ENCODE data around the gene GRIN2A. TPM values are rescaled to one million over a fixed set of nuclear protein-coding genes. Genes with fewer than 3 reads are reported as not detected.

The GRIN2A gene
- polyA plus RNA-seq, 1 donor from 2014 or later: 0.11 TPM

DNA sequence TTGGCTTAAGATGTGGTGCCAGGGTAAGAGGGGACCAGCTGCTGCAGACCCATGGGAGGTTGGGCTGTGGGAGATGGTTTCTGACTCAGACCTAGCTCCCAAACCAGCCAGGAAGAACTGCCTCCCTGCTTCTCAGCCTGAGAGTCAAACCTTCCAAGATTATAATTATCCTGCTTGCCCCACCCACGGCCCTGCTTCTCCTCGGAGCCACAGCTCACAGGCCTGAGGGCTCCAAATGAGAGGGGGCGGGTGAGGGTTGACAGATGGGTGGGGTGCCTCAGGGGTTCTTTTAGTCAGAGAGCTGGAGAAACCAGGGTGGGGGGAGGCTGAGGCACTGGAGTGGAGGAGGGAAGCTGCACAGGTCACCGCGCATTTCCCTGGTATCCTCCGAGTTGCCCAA lies 28.7 kb upstream of the GRIN2A start:
- H3K36me3 ChIP-seq (ENCODE audit: insufficient read depth, low read length): no peaks in the 10 kb centered on the region

DNA sequence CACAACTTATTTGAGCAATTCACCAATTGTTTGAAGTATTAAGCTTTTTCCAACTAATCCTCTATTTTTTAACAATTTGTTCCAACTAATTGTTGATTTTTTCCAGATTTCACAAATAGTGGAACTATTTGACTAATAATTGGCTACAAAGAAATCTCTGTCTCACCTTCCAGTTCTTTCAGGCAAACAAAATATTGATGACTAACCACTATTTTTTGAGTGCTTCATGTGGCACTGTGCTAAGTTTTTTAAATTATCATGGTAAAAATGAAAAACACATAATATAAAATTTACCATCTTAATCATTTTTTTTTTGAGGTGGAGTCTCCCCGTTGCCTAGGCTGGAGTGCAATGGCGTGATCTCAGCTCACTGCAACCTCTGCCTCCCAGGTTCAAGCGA lies 24.6 kb upstream of the GRIN2A start:
- Histone ChIP-seq H3F3A (ENCODE audit: insufficient read depth, low read length, poor library complexity, severe bottlenecking) (no peaks in the 10 kb centered on the region), H3K36me3 (ENCODE audit: insufficient read depth, low read length) (no peaks in the 10 kb centered on the region), H4K20me1 (ENCODE audit: insufficient read depth) (no peaks in the 10 kb centered on the region), H3K9me2 (ENCODE audit: insufficient read depth, low read length) (no peaks in the 10 kb centered on the region), H3K4me3 (ENCODE audit: low read length) (no peak overlapping the region), H3K9me3 (ENCODE audit: low read length) (no peaks in the 10 kb centered on the region), H3K4me2 (ENCODE audit: low read length) (no peak overlapping the region), H3K9ac (ENCODE audit: low read length) (no peak overlapping the region), H3K27me3 (ENCODE audit: insufficient read depth, low read depth, low read length) (no peaks in the 10 kb centered on the region), H3K27ac (ENCODE audit: low read length) (no peak overlapping the region), H2AFZ (ENCODE audit: low read depth, low read length) (no peak overlapping the region), H3K79me2 (replicated peaks; ENCODE audit: insufficient read depth, low read length) (no peaks in the 10 kb centered on the region)
- TF ChIP-seq EP300 (conservative IDR thresholded peaks at IDR 0.05; ENCODE audit: poor library complexity, severe bottlenecking) (no peak), SMC3 (conservative IDR thresholded peaks at IDR 0.05; ENCODE audit: poor library complexity) (no peak), MXI1 (conservative IDR thresholded peaks at IDR 0.05; ENCODE audit: poor library complexity, severe bottlenecking) (no peak), TAF1 (IDR thresholded peaks at IDR 0.05; ENCODE audit: low read depth) (no peak), EZH2 (IDR thresholded peaks at IDR 0.05; ENCODE audit: borderline replicate concordance, insufficient read depth, low read length, poor library complexity, severe bottlenecking) (no peak), POLR2AphosphoS5 (IDR thresholded peaks at IDR 0.05) (no peak), RAD21 (conservative IDR thresholded peaks at IDR 0.05) (no peak)
- TF ChIP-seq, protein P1, sequence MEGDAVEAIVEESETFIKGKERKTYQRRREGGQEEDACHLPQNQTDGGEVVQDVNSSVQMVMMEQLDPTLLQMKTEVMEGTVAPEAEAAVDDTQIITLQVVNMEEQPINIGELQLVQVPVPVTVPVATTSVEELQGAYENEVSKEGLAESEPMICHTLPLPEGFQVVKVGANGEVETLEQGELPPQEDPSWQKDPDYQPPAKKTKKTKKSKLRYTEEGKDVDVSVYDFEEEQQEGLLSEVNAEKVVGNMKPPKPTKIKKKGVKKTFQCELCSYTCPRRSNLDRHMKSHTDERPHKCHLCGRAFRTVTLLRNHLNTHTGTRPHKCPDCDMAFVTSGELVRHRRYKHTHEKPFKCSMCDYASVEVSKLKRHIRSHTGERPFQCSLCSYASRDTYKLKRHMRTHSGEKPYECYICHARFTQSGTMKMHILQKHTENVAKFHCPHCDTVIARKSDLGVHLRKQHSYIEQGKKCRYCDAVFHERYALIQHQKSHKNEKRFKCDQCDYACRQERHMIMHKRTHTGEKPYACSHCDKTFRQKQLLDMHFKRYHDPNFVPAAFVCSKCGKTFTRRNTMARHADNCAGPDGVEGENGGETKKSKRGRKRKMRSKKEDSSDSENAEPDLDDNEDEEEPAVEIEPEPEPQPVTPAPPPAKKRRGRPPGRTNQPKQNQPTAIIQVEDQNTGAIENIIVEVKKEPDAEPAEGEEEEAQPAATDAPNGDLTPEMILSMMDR (IDR thresholded peaks at IDR 0.05; ENCODE audit: poor library complexity, severe bottlenecking): no peak
- TF ChIP-seq, protein P2, sequence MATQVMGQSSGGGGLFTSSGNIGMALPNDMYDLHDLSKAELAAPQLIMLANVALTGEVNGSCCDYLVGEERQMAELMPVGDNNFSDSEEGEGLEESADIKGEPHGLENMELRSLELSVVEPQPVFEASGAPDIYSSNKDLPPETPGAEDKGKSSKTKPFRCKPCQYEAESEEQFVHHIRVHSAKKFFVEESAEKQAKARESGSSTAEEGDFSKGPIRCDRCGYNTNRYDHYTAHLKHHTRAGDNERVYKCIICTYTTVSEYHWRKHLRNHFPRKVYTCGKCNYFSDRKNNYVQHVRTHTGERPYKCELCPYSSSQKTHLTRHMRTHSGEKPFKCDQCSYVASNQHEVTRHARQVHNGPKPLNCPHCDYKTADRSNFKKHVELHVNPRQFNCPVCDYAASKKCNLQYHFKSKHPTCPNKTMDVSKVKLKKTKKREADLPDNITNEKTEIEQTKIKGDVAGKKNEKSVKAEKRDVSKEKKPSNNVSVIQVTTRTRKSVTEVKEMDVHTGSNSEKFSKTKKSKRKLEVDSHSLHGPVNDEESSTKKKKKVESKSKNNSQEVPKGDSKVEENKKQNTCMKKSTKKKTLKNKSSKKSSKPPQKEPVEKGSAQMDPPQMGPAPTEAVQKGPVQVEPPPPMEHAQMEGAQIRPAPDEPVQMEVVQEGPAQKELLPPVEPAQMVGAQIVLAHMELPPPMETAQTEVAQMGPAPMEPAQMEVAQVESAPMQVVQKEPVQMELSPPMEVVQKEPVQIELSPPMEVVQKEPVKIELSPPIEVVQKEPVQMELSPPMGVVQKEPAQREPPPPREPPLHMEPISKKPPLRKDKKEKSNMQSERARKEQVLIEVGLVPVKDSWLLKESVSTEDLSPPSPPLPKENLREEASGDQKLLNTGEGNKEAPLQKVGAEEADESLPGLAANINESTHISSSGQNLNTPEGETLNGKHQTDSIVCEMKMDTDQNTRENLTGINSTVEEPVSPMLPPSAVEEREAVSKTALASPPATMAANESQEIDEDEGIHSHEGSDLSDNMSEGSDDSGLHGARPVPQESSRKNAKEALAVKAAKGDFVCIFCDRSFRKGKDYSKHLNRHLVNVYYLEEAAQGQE (IDR thresholded peaks at IDR 0.05; ENCODE audit: borderline replicate concordance): no peak

More for the DNA sequence above, 28.7 kb upstream of the GRIN2A start:
- H3K9me2 ChIP-seq (ENCODE audit: insufficient read depth, low read length): no peaks in the 10 kb centered on the region
- no peaks in the 10 kb centered on the region for H4K20me1 ChIP-seq (ENCODE audit: insufficient read depth)
- H3K9me3 ChIP-seq (ENCODE audit: low read length): no peaks in the 10 kb centered on the region
- no peak overlapping the region for H3K9ac ChIP-seq (ENCODE audit: low read length)
- H2AFZ ChIP-seq (ENCODE audit: low read depth, low read length): no peak overlapping the region
- no peaks in the 10 kb centered on the region for H3K79me2 ChIP-seq (replicated peaks; ENCODE audit: insufficient read depth, low read length)
- TF ChIP-seq RAD21 (conservative IDR thresholded peaks at IDR 0.05) (no peak), MXI1 (conservative IDR thresholded peaks at IDR 0.05; ENCODE audit: poor library complexity, severe bottlenecking) (no peak), SMC3 (conservative IDR thresholded peaks at IDR 0.05; ENCODE audit: poor library complexity) (no peak), EP300 (conservative IDR thresholded peaks at IDR 0.05; ENCODE audit: poor library complexity, severe bottlenecking) (no peak), TAF1 (IDR thresholded peaks at IDR 0.05; ENCODE audit: low read depth) (no peak), EZH2 (IDR thresholded peaks at IDR 0.05; ENCODE audit: borderline replicate concordance, insufficient read depth, low read length, poor library complexity, severe bottlenecking) (no peak), POLR2AphosphoS5 (IDR thresholded peaks at IDR 0.05) (no peak)
- TF ChIP-seq, protein P2 (IDR thresholded peaks at IDR 0.05; ENCODE audit: borderline replicate concordance): no peak
- TF ChIP-seq, protein P1 (IDR thresholded peaks at IDR 0.05; ENCODE audit: poor library complexity, severe bottlenecking): no peak
- no peaks in the 10 kb centered on the region for H3F3A ChIP-seq (ENCODE audit: insufficient read depth, low read length, poor library complexity, severe bottlenecking)
- no peak overlapping the region for H3K27ac ChIP-seq (ENCODE audit: low read length)
- no peak overlapping the region for H3K4me2 ChIP-seq (ENCODE audit: low read length)
- no peak overlapping the region for H3K4me3 ChIP-seq (ENCODE audit: low read length)
- H3K27me3 ChIP-seq (ENCODE audit: insufficient read depth, low read depth, low read length): no peaks in the 10 kb centered on the region
